ENCODE data around the gene TTBK2. TPM values are rescaled to one million over a fixed set of nuclear protein-coding genes. Genes with fewer than 3 reads are reported as not detected.

Gene TTBK2
- total RNA-seq, 2 donors from 2014 or later, result 6.8 to 9.1 TPM

DNA sequence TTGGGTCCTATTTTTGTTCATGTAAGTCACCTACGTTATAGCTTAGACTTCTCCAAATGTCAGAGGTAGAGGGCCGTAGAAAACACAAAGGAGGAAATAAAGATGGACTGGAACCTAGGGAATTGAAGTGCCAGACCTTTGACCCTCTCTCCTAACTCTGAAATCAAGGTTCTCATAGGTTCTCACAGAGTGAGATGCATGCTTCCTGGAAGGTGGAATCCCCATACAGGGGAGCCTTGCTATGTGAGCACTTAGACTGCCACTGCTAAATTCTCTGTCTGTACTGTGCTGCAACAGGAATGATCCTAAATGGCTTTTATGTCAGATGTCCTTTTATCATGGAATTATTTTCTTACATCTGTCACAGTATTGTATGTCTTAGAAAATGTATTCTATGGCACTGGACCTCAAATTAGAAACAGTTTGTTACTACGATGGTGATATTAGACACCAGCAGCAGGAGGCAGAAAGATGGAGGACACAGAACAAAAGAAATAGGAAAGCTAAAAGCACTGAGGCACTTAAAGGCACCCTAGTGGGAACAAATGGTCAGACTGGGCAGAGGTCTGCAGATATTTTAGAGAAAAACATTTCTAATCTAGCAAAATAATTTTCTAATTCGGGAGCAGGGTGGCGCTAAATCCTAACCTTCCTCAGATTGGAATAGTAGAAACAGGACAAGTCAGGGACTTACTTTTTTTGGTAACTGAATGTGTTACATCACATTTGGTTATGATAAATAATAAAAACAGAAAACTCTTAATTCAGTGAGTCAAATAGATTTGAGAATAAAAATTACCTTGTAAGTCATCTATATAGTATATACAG is 123.4 kb downstream of the TTBK2 start:
- TF ChIP-seq, protein P1, sequence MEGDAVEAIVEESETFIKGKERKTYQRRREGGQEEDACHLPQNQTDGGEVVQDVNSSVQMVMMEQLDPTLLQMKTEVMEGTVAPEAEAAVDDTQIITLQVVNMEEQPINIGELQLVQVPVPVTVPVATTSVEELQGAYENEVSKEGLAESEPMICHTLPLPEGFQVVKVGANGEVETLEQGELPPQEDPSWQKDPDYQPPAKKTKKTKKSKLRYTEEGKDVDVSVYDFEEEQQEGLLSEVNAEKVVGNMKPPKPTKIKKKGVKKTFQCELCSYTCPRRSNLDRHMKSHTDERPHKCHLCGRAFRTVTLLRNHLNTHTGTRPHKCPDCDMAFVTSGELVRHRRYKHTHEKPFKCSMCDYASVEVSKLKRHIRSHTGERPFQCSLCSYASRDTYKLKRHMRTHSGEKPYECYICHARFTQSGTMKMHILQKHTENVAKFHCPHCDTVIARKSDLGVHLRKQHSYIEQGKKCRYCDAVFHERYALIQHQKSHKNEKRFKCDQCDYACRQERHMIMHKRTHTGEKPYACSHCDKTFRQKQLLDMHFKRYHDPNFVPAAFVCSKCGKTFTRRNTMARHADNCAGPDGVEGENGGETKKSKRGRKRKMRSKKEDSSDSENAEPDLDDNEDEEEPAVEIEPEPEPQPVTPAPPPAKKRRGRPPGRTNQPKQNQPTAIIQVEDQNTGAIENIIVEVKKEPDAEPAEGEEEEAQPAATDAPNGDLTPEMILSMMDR (IDR thresholded peaks at IDR 0.05), result no peak

DNA sequence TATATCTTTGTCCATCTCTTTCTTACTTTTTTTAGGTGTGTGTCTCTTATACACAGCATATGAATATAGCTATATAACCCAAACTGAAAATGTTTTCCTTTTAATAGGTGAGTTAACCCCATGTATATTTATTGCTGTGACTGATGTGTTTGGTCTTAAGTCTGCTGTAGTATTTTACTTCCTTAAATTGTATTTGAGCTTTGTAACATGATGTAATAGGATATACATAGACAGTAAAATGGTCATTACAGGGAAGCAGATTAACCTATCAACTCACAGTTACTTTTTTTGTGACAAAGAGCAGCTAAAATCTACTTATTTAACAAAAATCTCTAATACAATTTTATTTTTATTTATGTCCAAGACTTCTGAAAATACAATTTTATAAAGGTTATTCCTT is 131.9 kb downstream of the TTBK2 start:
- no peak overlapping the region for H3K27ac ChIP-seq
- H3K4me3 ChIP-seq, result no peak overlapping the region
- no peak for DNase-seq
- H3K9me3 ChIP-seq, result no peaks in the 10 kb centered on the region
- no peaks in the 10 kb centered on the region for H3K36me3 ChIP-seq
- no peak overlapping the region for H3K9ac ChIP-seq (ENCODE audit: low read depth in 2 of 2, low read length in 2 of 2)
- no peaks in the 10 kb centered on the region for H3K27me3 ChIP-seq
- no peaks in the 10 kb centered on the region for H3K4me1 ChIP-seq
- TF ChIP-seq, protein P1 (IDR thresholded peaks at IDR 0.05), result no peak
- intact Hi-C loops (cut with DNase I), result no loop called here

More for the DNA sequence above, 123.4 kb downstream of the TTBK2 start:
- no peak for DNase-seq
- no peaks in the 10 kb centered on the region for H3K9me3 ChIP-seq
- no peak overlapping the region for H3K27ac ChIP-seq
- no peak overlapping the region for H3K4me3 ChIP-seq
- H3K4me1 ChIP-seq, result no peaks in the 10 kb centered on the region
- H3K36me3 ChIP-seq, result no peaks in the 10 kb centered on the region
- no peaks in the 10 kb centered on the region for H3K27me3 ChIP-seq
- intact Hi-C loops (cut with DNase I), result no loop called here
- H3K9ac ChIP-seq (ENCODE audit: low read depth in 2 of 2, low read length in 2 of 2), result no peak overlapping the region

DNA sequence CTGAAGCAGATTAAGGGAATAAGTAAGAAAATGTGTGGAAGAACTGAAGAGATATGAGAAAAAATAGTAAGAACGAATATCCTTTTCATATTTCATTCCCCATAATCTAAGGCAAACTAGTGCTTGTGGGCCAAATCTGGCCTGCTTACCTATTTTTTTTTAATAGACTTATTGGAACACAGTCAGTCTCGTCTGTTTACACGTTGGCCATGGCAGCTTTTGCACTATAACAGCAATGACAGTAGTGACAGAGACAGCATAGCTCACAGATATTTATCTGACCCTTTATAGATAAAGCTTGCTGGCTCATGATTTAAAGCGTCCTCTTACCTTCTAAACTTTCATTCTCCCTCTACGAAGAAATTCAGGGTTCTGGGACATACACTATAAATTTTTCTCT is 133.6 kb downstream of the TTBK2 start:
- Histone ChIP-seq H3K4me3 (no peak overlapping the region), H3K27me3 (no peaks in the 10 kb centered on the region), H3K4me1 (no peaks in the 10 kb centered on the region), H3K27ac (no peak overlapping the region), H3K9me3 (no peaks in the 10 kb centered on the region), H3K36me3 (no peaks in the 10 kb centered on the region), H3K9ac (ENCODE audit: low read depth in 2 of 2, low read length in 2 of 2) (no peak overlapping the region)
- no peak for DNase-seq
- TF ChIP-seq, protein P1 (IDR thresholded peaks at IDR 0.05), result no peak
- intact Hi-C loops (cut with DNase I), result no loop called here

DNA sequence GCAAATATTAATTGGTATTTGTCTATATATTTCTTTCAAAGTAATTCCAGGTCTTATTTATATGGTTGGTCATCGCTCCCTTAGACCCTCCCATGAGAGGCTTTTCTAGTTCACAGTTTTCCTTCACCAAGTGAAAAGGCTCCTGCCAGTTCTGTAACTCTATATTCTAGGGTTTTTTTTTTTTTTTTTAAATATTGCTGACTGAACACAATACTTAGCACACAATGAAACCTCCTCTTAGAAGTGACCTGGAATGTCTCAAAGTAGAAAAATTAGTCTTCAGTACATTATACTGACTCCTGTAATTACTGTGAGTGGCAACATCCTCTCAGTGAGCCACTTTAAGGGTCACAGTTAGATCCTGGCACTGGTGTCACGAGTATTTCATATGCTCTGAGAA is 135.0 kb downstream of the TTBK2 start:
- no peak for DNase-seq
- intact Hi-C loops (cut with DNase I), result no loop called here
- no peak overlapping the region for H3K27ac ChIP-seq
- no peaks in the 10 kb centered on the region for H3K27me3 ChIP-seq
- TF ChIP-seq, protein P1 (IDR thresholded peaks at IDR 0.05), result no peak
- H3K9me3 ChIP-seq, result no peaks in the 10 kb centered on the region
- no peak overlapping the region for H3K4me3 ChIP-seq
- H3K36me3 ChIP-seq, result no peaks in the 10 kb centered on the region
- H3K9ac ChIP-seq (ENCODE audit: low read depth in 2 of 2, low read length in 2 of 2), result no peak overlapping the region
- no peaks in the 10 kb centered on the region for H3K4me1 ChIP-seq

DNA sequence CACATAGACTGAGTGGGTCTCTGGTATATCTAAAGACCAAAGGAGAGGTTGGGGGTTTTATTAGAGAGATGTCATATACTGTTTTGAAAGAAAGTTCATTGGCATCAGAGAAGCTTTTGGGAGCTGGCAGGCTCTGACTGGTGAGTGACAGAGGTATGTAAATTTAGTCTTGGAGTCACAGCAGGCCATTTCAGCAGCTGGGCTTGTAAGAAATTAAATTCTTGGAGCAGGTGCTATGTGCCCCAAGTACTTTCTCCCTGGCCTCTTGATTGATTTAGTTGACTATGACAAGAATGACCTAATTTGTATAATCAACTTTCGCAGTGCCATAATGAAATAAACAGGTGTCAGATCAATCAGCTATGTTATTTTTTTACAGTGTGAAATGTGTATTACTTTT is 135.9 kb downstream of the TTBK2 start:
- no peaks in the 10 kb centered on the region for H3K4me1 ChIP-seq
- no peak overlapping the region for H3K9ac ChIP-seq (ENCODE audit: low read depth in 2 of 2, low read length in 2 of 2)
- no peak overlapping the region for H3K27ac ChIP-seq
- no peaks in the 10 kb centered on the region for H3K27me3 ChIP-seq
- intact Hi-C loops (cut with DNase I), result no loop called here
- H3K36me3 ChIP-seq, result no peaks in the 10 kb centered on the region
- H3K4me3 ChIP-seq, result no peak overlapping the region
- H3K9me3 ChIP-seq, result no peaks in the 10 kb centered on the region
- TF ChIP-seq, protein P1 (IDR thresholded peaks at IDR 0.05), result no peak
- DNase-seq, result no peak
